Ovary (tissue), 9 donors: ENCODE data around the gene SLC1A5. TPM values are rescaled to one million over a fixed set of nuclear protein-coding genes. Genes with fewer than 3 reads are reported as not detected.
"Not testable (repeated sequence)": the region's sequence is repeated elsewhere in the genome, so short reads cannot be mapped to it uniquely, and the experiment has no call there.

ENCODE experiments used
- DNase-seq, 5 donors: peaks; one replicate each; pipeline ENCODE4 v3.0.0-alpha.2; 2019 to 2020
- H3K27ac ChIP-seq, 2 donors: fragments of 200-600 bp; one replicate each; pipeline versions ENCODE4 v1.5.1 to v1.8.0; 2019 to 2022
- H3K27me3 ChIP-seq: fragments of 200-600 bp; one replicate; pipeline ENCODE4 v1.8.0; 2022
- H3K36me3 ChIP-seq: fragments of 200-600 bp; sonication (generic); one replicate; pipeline ENCODE4 v1.5.1; 2019
- H3K4me1 ChIP-seq: one replicate; pipeline ENCODE4 v1.8.1; 2013; ENCODE audit warnings: mild to moderate bottlenecking, moderate library complexity; ENCODE audit not compliant: insufficient read depth
- H3K4me3 ChIP-seq: fragments of 200-600 bp; sonication (generic); one replicate; pipeline ENCODE4 v1.5.1; 2017
- H3K9me3 ChIP-seq, 2 donors: fragments of 200-600 bp in 1 of 2; sonication (generic) in 1 of 2; one replicate each; pipeline versions ENCODE4 v1.5.1 to v1.8.1; 2013 to 2019; ENCODE audit warnings: mild to moderate bottlenecking in 1 of 2, moderate library complexity in 1 of 2
- EP300 ChIP-seq: sonication (generic); formaldehyde crosslinking; IDR thresholded peaks from one replicate; pipeline ENCODE4 v1.6.1; 2017; ENCODE audit warnings: antibody characterized with exemption
- POLR2A ChIP-seq: fragments of 450-650 bp; IDR thresholded peaks from one replicate; pipeline ENCODE4 v1.6.1; 2017; ENCODE audit warnings: antibody characterized with exemption, mild to moderate bottlenecking, moderate library complexity
- WGBS, 3 donors: extraction: QIAGEN DNeasy Blood & Tissue Kit in 1 of 3; methylation state at CpG; one replicate each; pipeline versions ENCODE4 v1.1.5 to v1.1.7; 2013 to 2017; 5-methylcytosine and 5-hydroxymethylcytosine counted together
- intact Hi-C, 4 donors: fragments of 100-400 bp; cut with DNase I; formaldehyde crosslinking; loops; one replicate each; pipeline versions ENCODE4 v1.11.0 to v1.15.1; 2022 to 2023
- polyA plus RNA-seq, 2 donors: library from polyadenylated mRNA; stranded (reverse); fragments of 200-250 nt in 1 of 2; fragments of 350-450 nt in 1 of 2; fragmentation: Illumina TruSeq in 1 of 2; extraction: RNeasy Lipid Tissue Mini Kit (QIAGEN cat#74804) in 1 of 2; gene quantifications; one replicate each; pipeline ENCODE4 v1.2.3, GENCODE V29; 2013 to 2014
- total RNA-seq, 7 donors: library from RNA; depleted of rRNA in 2 of 7; stranded (reverse); fragments of >200 nt in 2 of 7; fragmentation: NEBNext Ultra II Directional in 3 of 7; extraction: Animal tissue kit (Norgen Biotek cat#: 25700) in 3 of 7; gene quantifications; one replicate each; pipeline versions ENCODE4 v1.1.0 to v1.2.4, GENCODE V29; 2016 to 2023
- TF ChIP-seq, protein P1 (sequence below), 3 donors: fragments of 450-650 bp in 2 of 3; fragments of 200-600 bp in 1 of 3; IDR thresholded peaks; one replicate each; pipeline versions ENCODE4 v1.5.1 to v1.8.0; 2016 to 2022; ENCODE audit warnings: antibody characterized with exemption in 3 of 3, mild to moderate bottlenecking in 1 of 3
- donor health status: DM: no; HTN: no; CAD: no; lungs with moderate emphysema.
- donor health status: DM: no; HTN: no; CAD: no.
- donor health status: Bipolar disorder and iron deficiency.
- donor health status: DM: yes; HTN: yes; CAD: no.
- donor health status: DM: no; HTN: no; CAD: no.
- donor health status: DM: yes; HTN: yes; CAD: no.

SLC1A5 gene
- total and polyA plus RNA-seq, 9 donors: 26.8 to 339 (median 61.6) TPM

DNA sequence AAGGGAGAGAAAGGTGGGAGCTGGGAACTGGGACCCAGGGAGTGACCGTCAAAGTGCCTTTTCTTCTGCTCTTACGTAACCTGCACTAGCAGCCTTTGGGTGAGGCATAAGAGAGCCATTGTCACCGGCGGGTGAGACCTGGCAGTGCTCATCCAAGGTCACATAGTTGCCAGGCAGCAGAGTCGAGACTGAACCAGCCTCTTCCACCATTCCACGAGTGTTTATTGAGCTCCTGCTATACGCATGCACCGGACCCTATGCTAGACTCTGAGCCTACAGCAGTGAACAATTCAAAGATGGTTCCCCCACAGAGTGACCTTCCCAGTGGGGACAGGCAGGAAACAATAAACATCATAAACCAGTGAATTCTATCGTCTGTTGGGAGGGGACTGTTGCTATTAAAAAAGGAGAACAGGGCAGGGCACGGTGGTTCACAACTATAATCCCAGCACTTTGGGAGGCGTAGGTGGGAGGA lies 23.5 kb downstream of the SLC1A5 start:
- intact Hi-C loops: no loop called here
- Histone ChIP-seq H3K27ac (no peak overlapping the region), H3K4me1 (peaks cover 4% of the 10 kb centered on the region), H3K4me3 (no peak overlapping the region), H3K27me3 (no peaks in the 10 kb centered on the region), H3K36me3 (no peaks in the 10 kb centered on the region), H3K9me3 (no peaks in the 10 kb centered on the region)
- TF ChIP-seq, protein P1, sequence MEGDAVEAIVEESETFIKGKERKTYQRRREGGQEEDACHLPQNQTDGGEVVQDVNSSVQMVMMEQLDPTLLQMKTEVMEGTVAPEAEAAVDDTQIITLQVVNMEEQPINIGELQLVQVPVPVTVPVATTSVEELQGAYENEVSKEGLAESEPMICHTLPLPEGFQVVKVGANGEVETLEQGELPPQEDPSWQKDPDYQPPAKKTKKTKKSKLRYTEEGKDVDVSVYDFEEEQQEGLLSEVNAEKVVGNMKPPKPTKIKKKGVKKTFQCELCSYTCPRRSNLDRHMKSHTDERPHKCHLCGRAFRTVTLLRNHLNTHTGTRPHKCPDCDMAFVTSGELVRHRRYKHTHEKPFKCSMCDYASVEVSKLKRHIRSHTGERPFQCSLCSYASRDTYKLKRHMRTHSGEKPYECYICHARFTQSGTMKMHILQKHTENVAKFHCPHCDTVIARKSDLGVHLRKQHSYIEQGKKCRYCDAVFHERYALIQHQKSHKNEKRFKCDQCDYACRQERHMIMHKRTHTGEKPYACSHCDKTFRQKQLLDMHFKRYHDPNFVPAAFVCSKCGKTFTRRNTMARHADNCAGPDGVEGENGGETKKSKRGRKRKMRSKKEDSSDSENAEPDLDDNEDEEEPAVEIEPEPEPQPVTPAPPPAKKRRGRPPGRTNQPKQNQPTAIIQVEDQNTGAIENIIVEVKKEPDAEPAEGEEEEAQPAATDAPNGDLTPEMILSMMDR (IDR thresholded peaks at IDR 0.05): no peak
- TF ChIP-seq POLR2A: no peak
- TF ChIP-seq EP300: no peak
- no peak for DNase-seq
- 61 to 81% (median 77%) methylated on average over 11 of the region's 11 CpGs for WGBS, 3 donors

DNA sequence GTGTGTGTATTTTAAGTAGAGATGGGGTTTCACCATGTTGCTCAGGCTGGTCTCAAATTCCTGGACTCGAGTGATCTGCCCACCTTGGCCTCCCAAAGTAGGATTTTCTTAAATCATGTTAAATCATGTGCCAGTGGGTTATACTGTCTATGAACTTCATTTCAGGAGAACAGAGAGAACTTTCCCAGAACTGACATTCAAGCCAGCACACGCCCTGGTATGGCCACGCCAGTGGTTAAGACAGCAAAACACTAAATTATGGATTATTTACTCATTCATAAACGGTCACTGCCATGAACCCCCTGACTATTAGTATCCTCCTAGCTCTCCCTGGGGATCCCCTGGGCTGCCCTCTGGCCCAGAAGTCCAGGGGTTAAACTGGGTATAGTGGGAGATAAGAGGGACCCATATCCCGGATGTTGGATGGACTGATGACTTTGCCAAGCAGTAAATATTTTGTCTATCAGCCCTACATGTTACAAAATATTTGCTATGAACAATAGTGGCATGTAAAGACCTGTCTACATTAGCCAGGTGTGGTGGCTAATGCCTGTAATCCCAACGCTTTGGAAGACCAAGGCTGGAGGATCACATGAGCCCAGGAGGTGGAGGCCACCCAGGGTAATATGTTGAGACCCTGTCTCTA lies 26.0 kb downstream of the SLC1A5 start:
- no peaks in the 10 kb centered on the region for H3K27me3 ChIP-seq
- WGBS, 3 donors: 71 to 82% (median 80%) methylated on average over 6 of the region's 6 CpGs
- DNase-seq: no peak
- no peak for TF ChIP-seq EP300
- TF ChIP-seq, protein P1 (IDR thresholded peaks at IDR 0.05): no peak
- no peaks in the 10 kb centered on the region for H3K36me3 ChIP-seq
- no peaks in the 10 kb centered on the region for H3K9me3 ChIP-seq
- H3K4me3 ChIP-seq: no peak overlapping the region
- intact Hi-C loops: no loop called here
- H3K4me1 ChIP-seq: peaks cover 3% of the 10 kb centered on the region
- no peak overlapping the region for H3K27ac ChIP-seq

GRCh38 chr19:46761418-46761831 lies 27.0 kb downstream of the SLC1A5 start:
- H3K36me3 ChIP-seq: no peaks in the 10 kb centered on the region
- WGBS, 3 donors: 18 to 24% (median 22%) methylated on average over 5 of the region's 5 CpGs
- no peaks in the 10 kb centered on the region for H3K9me3 ChIP-seq
- intact Hi-C loops: no loop called here
- H3K4me3 ChIP-seq: no peak overlapping the region
- H3K27ac ChIP-seq: no peak overlapping the region
- DNase-seq: no peak
- TF ChIP-seq, protein P1 (IDR thresholded peaks at IDR 0.05): no peak
- TF ChIP-seq EP300: no peak
- no peak for TF ChIP-seq POLR2A
- H3K4me1 ChIP-seq: peaks cover 3% of the 10 kb centered on the region
- H3K27me3 ChIP-seq: no peaks in the 10 kb centered on the region

DNA sequence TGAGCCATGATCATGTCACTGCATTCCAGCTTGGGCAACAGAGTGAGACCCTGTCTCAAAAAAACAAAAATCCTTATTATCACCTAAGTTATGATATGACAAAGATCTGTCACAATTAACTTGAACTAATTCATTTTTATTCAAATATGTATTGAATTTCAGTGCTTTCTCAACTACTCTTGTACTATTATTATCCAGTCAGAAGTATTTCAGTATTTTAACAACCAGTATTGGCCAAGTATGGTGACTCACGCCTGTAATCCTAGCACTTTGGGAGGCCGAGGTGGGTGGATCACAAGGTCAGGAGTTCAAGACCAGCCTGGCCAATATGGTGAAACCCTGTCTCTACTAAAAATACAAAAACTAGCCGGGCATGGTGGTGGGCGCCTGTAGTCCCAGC lies 27.5 kb downstream of the SLC1A5 start:
- H3K9me3 ChIP-seq, H3K4me1 ChIP-seq, H3K4me3 ChIP-seq, H3K27ac ChIP-seq, H3K27me3 ChIP-seq, intact Hi-C loops, H3K36me3 ChIP-seq, DNase-seq: not testable (repeated sequence)
- WGBS, 3 donors: 45 to 60% (median 51%) methylated on average over 4 of the region's 4 CpGs

DNA sequence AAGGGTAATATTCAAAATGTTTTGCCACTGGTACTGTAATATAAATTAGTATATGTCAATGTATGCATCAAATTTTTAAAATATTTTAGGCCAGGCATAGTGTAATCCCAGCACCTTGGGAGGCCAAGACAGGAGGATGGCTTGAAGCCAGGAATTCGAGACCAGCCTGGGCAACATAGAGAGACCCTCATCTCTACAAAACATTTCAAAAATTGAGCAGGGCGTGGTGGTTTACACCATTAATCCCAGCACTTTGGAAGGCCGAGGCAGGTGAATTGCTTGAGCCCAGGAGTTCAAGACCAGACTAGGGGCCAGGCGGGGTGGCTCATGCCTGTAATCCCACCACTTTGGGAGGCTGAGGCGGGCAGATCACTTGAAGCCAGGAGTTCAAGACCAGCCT lies 28.0 kb downstream of the SLC1A5 start:
- intact Hi-C loops: no loop called here
- no peak for TF ChIP-seq EP300
- TF ChIP-seq POLR2A: no peak
- TF ChIP-seq, protein P1 (IDR thresholded peaks at IDR 0.05): no peak
- no peaks in the 10 kb centered on the region for H3K36me3 ChIP-seq

More for the DNA sequence above, 28.0 kb downstream of the SLC1A5 start:
- no peak for DNase-seq
- H3K4me1 ChIP-seq: peaks cover 3% of the 10 kb centered on the region
- no peaks in the 10 kb centered on the region for H3K9me3 ChIP-seq
- 91 to 95% (median 94%) methylated on average over 5 of the region's 5 CpGs for WGBS, 3 donors
- no peak overlapping the region for H3K27ac ChIP-seq
- no peaks in the 10 kb centered on the region for H3K27me3 ChIP-seq
- H3K4me3 ChIP-seq: no peak overlapping the region
